Spleen (tissue), 11 donors: ENCODE measurements around the gene PRDX5. TPM values are rescaled to one million over a fixed set of nuclear protein-coding genes. Genes with fewer than 3 reads are reported as not detected.
A peak's percentile ranks its signal among the peaks of the same experiment; 100 is the strongest.

Source experiments
- DNase-seq: peaks from one replicate; pipeline ENCODE4 v3.0.0-alpha.2; 2020
- H3K27ac ChIP-seq, 8 donors: fragments of 200-600 bp; sonication (generic) in 7 of 8; 1 replicate in 4 of 8; 2 replicates in 4 of 8; pipeline versions ENCODE4 v1.5.0 to v1.8.0; 2016 to 2021; ENCODE audit warnings: inconsistent platforms in 4 of 8, mild to moderate bottlenecking in 4 of 8, moderate library complexity in 1 of 8
- H3K27me3 ChIP-seq, 7 donors: fragments of 200-600 bp; sonication (generic) in 6 of 7; replicated peaks in 1 of 7; 1 replicate in 4 of 7; 2 replicates in 3 of 7; pipeline versions ENCODE4 v1.5.0 to v1.8.0; 2016 to 2021; ENCODE audit warnings: inconsistent platforms in 3 of 7, mild to moderate bottlenecking in 1 of 7
- H3K36me3 ChIP-seq, 6 donors: fragments of 200-600 bp; sonication (generic) in 5 of 6; 1 replicate in 4 of 6; 2 replicates in 2 of 6; pipeline versions ENCODE4 v1.5.0 to v1.8.0; 2016 to 2021; ENCODE audit warnings: inconsistent platforms in 2 of 6
- H3K4me1 ChIP-seq, 6 donors: fragments of 200-600 bp; sonication (generic) in 5 of 6; 1 replicate in 3 of 6; 2 replicates in 3 of 6; pipeline versions ENCODE4 v1.5.0 to v1.8.0; 2016 to 2021; ENCODE audit warnings: inconsistent platforms in 3 of 6
- H3K4me3 ChIP-seq, 8 donors: fragments of 200-600 bp; sonication (generic) in 7 of 8; 1 replicate in 4 of 8; 2 replicates in 4 of 8; pipeline versions ENCODE4 v1.5.0 to v1.8.0; 2016 to 2021; ENCODE audit warnings: inconsistent platforms in 4 of 8, mild to moderate bottlenecking in 4 of 8, moderate library complexity in 2 of 8
- H3K9me3 ChIP-seq, 8 donors: fragments of 200-600 bp; sonication (generic) in 7 of 8; 1 replicate in 4 of 8; 2 replicates in 4 of 8; pipeline versions ENCODE4 v1.5.0 to v1.8.0; 2016 to 2021; ENCODE audit warnings: inconsistent platforms in 4 of 8
- POLR2A ChIP-seq, 3 donors: fragments of 450-650 bp; IDR thresholded peaks; one replicate each; pipeline ENCODE4 v1.5.1; 2017; ENCODE audit warnings: antibody characterized with exemption in 3 of 3, mild to moderate bottlenecking in 1 of 3
- POLR2AphosphoS5 ChIP-seq, 3 donors: sonication (generic); formaldehyde crosslinking; IDR thresholded peaks; one replicate each; pipeline ENCODE4 v1.5.1; 2017; ENCODE audit warnings: antibody characterized with exemption in 3 of 3
- WGBS, 5 donors: extraction: QIAGEN DNeasy Blood & Tissue Kit in 3 of 5; methylation state at CpG; one replicate each; pipeline versions ENCODE4 v1.1.5 to v1.1.7; 2013 to 2018; 5-methylcytosine and 5-hydroxymethylcytosine counted together
- intact Hi-C: fragments of 100-400 bp; cut with DNase I; formaldehyde crosslinking; loops from one replicate; pipeline ENCODE4 v1.15.0; 2023; ENCODE audit warnings: low total_unique reads
- polyA plus RNA-seq, 3 donors: library from polyadenylated mRNA; stranded (reverse); fragments of 200-250 nt; gene quantifications; one replicate each; pipeline ENCODE4 v1.2.1, GENCODE V29; 2013
- total RNA-seq, 7 donors: library from RNA; depleted of rRNA in 3 of 7; stranded (reverse); fragments of >200 nt in 3 of 7; fragmentation: NEBNext Ultra II Directional in 4 of 7; extraction: Animal tissue kit (Norgen Biotek cat#: 25700) in 4 of 7; gene quantifications; one replicate each; pipeline versions ENCODE4 v1.1.0 to v1.2.1, GENCODE V29; 2016 to 2021
- TF ChIP-seq, protein P1 (sequence below), 11 experiments: fragments of 200-600 bp in 7 of 11; fragments of 450-650 bp in 4 of 11; sonication (generic) in 4 of 11; IDR thresholded peaks in 8 of 11; conservative IDR thresholded peaks in 3 of 11; 1 replicate in 7 of 11; 2 replicates in 4 of 11; pipeline versions ENCODE4 v1.4.0 to v1.8.0; 2016 to 2021; ENCODE audit warnings: antibody characterized with exemption in 11 of 11, inconsistent platforms in 4 of 11, mild to moderate bottlenecking in 1 of 11
- donor health status: healthy with polysubstance abuse.
- donor health status: DM: no; HTN: no; CAD: no; lungs with moderate emphysema.
- donor health status: DM: no; HTN: no; CAD: no.
- donor health status: Bipolar disorder and iron deficiency.
- donor health status: healthy.
- donor health status: DM: no; HTN: no; CAD: no.
- donor health status: DM: yes; HTN: yes; CAD: no.

Gene PRDX5
- total and polyA plus RNA-seq, 10 donors, result 77.0 to 302 (median 133) TPM

- peaks cover 0 to 72% (median 30%) of the 10 kb centered on the region in 6 donors for H3K36me3 ChIP-seq
- intact Hi-C loops, result no loop called here
- no peak overlapping the region for H3K4me3 ChIP-seq
- no peak for DNase-seq
- 83 to 96% (median 87%) methylated on average over 5 to 6 of the region's 6 CpGs for WGBS, 5 donors
- H3K27ac ChIP-seq, result peak overlapping the region in 6 of 8 donors; percentile 83 to 89 (median 84)
- TF ChIP-seq POLR2AphosphoS5 (IDR thresholded peaks at IDR 0.05) (no peak), POLR2A (IDR thresholded peaks at IDR 0.05) (no peak)
- TF ChIP-seq, protein P1, sequence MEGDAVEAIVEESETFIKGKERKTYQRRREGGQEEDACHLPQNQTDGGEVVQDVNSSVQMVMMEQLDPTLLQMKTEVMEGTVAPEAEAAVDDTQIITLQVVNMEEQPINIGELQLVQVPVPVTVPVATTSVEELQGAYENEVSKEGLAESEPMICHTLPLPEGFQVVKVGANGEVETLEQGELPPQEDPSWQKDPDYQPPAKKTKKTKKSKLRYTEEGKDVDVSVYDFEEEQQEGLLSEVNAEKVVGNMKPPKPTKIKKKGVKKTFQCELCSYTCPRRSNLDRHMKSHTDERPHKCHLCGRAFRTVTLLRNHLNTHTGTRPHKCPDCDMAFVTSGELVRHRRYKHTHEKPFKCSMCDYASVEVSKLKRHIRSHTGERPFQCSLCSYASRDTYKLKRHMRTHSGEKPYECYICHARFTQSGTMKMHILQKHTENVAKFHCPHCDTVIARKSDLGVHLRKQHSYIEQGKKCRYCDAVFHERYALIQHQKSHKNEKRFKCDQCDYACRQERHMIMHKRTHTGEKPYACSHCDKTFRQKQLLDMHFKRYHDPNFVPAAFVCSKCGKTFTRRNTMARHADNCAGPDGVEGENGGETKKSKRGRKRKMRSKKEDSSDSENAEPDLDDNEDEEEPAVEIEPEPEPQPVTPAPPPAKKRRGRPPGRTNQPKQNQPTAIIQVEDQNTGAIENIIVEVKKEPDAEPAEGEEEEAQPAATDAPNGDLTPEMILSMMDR (IDR thresholded peaks at IDR 0.05 in 8 of 11, conservative IDR thresholded peaks at IDR 0.05 in 3 of 11), result no peak
- peaks cover 34 to 96% (median 61%) of the 10 kb centered on the region in 6 donors for H3K4me1 ChIP-seq
- H3K27me3 ChIP-seq, result no peaks in the 10 kb centered on the region
- H3K9me3 ChIP-seq, result no peaks in the 10 kb centered on the region
Measured at GRCh38 chr11:64357446-64357845, 39.5 kb downstream of the PRDX5 start.

DNA sequence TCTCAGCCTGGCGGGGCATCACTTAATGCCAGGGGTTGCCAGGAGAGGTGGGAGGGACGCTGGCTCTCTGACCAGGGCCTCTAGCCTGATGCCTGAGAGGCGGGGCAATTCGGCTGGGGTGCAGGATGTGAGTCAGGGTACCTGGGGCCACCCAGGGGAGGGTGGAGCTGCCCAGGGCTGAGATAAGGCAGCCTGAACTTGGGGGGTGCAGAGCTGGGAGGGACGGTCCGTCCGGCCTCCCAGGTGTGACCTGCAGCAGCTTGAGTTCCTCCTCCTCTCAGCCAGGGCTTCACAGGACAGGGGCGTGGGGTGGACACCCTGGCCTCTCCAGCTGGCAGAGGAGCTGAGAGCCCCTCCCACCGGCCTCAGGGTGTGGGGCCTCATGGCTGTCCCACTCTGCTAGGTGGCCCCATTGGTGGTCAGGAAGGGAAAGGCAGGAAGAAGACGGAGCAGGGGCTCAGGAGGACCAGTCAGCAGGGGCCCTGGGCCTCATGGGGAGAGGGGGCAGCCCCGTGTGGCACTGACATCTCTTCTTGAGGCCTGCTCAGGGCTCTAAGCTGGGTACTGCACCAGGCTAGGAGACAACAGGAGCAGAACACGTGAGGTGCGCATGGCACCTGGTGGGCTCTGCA lies 40.1 kb downstream of the PRDX5 start:
- peak overlapping the region; percentile 83 to 89 (median 84) for H3K27ac ChIP-seq
- intact Hi-C loops, result no loop called here

DNA sequence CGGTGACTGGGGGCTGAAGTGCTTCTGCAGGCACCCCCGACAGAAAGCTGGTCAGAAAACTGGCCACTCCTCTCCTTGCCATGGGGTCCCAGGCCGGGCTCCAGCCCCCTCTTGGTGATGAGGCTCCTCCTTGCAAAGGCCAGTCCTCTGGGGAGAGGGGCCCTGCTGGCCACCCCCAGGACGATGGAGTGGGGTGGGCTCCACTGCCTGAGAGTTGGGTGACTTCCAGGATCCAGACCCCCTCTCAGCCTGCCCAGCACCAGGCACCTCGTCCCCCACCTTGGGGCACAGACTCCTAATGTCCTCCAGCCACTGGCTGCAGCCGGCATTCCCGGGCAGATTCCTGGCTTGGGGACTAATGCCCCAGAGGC lies 40.6 kb downstream of the PRDX5 start:
- WGBS, 5 donors, result 22 to 47% (median 29%) methylated on average over 4 to 7 of the region's 7 CpGs
- Histone ChIP-seq H3K9me3 (no peaks in the 10 kb centered on the region), H3K36me3 (peaks cover 0 to 72% (median 31%) of the 10 kb centered on the region in 6 donors), H3K4me3 (peak overlapping the region; percentile 57 to 94 (median 79)), H3K27ac (peak overlapping the region; percentile 83 to 89 (median 84)), H3K27me3 (no peaks in the 10 kb centered on the region), H3K4me1 (peaks cover 34 to 85% (median 58%) of the 10 kb centered on the region in 6 donors)
- intact Hi-C loops, result no loop called here
- TF ChIP-seq POLR2A (IDR thresholded peaks at IDR 0.05) (no peak), POLR2AphosphoS5 (IDR thresholded peaks at IDR 0.05) (no peak)
- TF ChIP-seq, protein P1 (IDR thresholded peaks at IDR 0.05 in 8 of 11, conservative IDR thresholded peaks at IDR 0.05 in 3 of 11), result no peak
- no peak for DNase-seq

More for the DNA sequence above, 40.1 kb downstream of the PRDX5 start:
- 50 to 64% (median 54%) methylated on average over 7 to 13 of the region's 13 CpGs for WGBS, 5 donors
- H3K27me3 ChIP-seq, result no peaks in the 10 kb centered on the region
- no peaks in the 10 kb centered on the region for H3K9me3 ChIP-seq
- peak in 1 of 3 donors; percentile 37 for TF ChIP-seq POLR2AphosphoS5 (IDR thresholded peaks at IDR 0.05)
- TF ChIP-seq, protein P1 (IDR thresholded peaks at IDR 0.05 in 8 of 11, conservative IDR thresholded peaks at IDR 0.05 in 3 of 11), result no peak
- peaks cover 34 to 90% (median 61%) of the 10 kb centered on the region in 6 donors for H3K4me1 ChIP-seq
- H3K4me3 ChIP-seq, result peak overlapping the region in 6 of 8 donors; percentile 68 to 94 (median 84)
- H3K36me3 ChIP-seq, result peaks cover 0 to 72% (median 31%) of the 10 kb centered on the region in 6 donors
- no peak for DNase-seq

DNA sequence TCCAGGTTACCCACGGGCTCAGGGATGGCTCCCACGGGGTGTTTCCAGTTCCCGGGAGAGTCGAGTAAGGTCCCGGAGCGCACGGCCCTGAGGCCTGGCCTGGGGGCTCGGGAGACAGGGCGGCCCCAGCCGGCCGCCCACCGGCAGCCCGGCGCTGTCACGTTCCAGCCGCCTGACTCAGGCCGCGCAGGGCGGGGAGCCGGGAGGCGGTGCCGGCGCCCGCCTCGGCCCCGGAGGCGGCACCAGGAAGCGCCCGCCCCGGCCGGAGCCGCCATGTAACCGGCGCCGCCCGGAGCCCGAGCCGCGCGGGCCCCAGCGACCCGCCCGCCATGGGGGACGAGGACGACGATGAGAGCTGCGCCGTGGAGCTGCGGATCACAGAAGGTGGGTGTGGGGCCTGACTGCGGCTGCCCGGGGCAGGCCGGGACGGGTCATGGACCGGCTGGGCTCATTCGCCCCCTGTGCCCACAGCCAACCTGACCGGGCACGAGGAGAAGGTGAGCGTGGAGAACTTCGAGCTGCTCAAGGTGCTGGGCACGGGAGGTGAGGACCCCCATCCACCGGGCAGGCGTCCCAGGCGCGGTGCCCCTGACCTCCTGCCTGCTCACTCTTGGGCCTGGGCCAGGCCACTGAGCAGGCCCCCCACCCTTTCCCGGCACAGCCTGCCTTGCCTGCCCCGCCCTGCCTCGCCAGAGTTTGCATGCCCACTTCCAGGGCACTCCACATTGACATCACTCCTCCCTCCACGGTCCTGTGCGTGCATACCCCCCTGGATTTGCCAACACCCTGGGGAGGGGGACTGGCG lies 41.2 kb downstream of the PRDX5 start, which contains the start of gene RPS6KA4:
Gene RPS6KA4 (plus strand): TSS at position 256 of the 805 bp plus-strand sequence. CDS start 74 bp downstream, at position 330.
- TF ChIP-seq POLR2AphosphoS5 (IDR thresholded peaks at IDR 0.05) (peak; percentile 56 to 80 (median 76)), POLR2A (IDR thresholded peaks at IDR 0.05) (no peak)
- TF ChIP-seq, protein P1 (IDR thresholded peaks at IDR 0.05 in 8 of 11, conservative IDR thresholded peaks at IDR 0.05 in 3 of 11), result no peak
- H3K27me3 ChIP-seq, result no peaks in the 10 kb centered on the region
- H3K27ac ChIP-seq, result peak within 1 kb of the TSS; percentile 83 to 89 (median 84)
- WGBS, 5 donors, result 0 to 2% (median 0%) methylated on average over 13 to 70 of the region's 70 CpGs
- DNase-seq, result peak; percentile 92
- H3K4me3 ChIP-seq, result peak within 1 kb of the TSS; percentile 57 to 94 (median 79)
- no peaks in the 10 kb centered on the region for H3K9me3 ChIP-seq
- H3K36me3 ChIP-seq, result peaks cover 0 to 72% (median 35%) of the 10 kb centered on the region in 6 donors
- peaks cover 34 to 80% (median 55%) of the 10 kb centered on the region in 6 donors for H3K4me1 ChIP-seq
- intact Hi-C loops, result no loop called here
